Measurements from ENCODE around the gene EPN1. TPM values are rescaled to one million over a fixed set of nuclear protein-coding genes. Genes with fewer than 3 reads are reported as not detected.

Gene EPN1
- total and polyA plus RNA-seq, 11 donors: 125 to 377 (median 188) TPM

GRCh38 chr19:55663846-55664536 is 11.0 kb upstream of the EPN1 start:
- peaks cover 3 to 97% (median 94%) of the 10 kb centered on the region in 9 donors for H3K36me3 ChIP-seq
- H3K9me3 ChIP-seq: no peaks in the 10 kb centered on the region
- WGBS, 4 donors: 82 to 92% (median 89%) methylated on average over 19 to 20 of the region's 20 CpGs
- peaks cover 0 to 39% (median 10%) of the 10 kb centered on the region in 12 donors for H3K4me1 ChIP-seq
- DNase-seq: no peak
- intact Hi-C loops (cut with DNase I): no loop called here
- TF ChIP-seq POLR2A (IDR thresholded peaks at IDR 0.05) (no peak), CTCF (IDR thresholded peaks at IDR 0.05) (no peak)
- H3K27me3 ChIP-seq: no peaks in the 10 kb centered on the region
- ATAC-seq: no peak
- H3K27ac ChIP-seq: no peak overlapping the region
- no peak overlapping the region for H3K4me3 ChIP-seq

- H3K27ac ChIP-seq: no peak overlapping the region
- no peaks in the 10 kb centered on the region for H3K27me3 ChIP-seq
- H3K4me1 ChIP-seq: peaks cover 0 to 31% (median 0%) of the 10 kb centered on the region in 12 donors
- DNase-seq: no peak
- intact Hi-C loops (cut with DNase I): no loop called here
- ATAC-seq: no peak
- TF ChIP-seq CTCF (IDR thresholded peaks at IDR 0.05) (no peak), POLR2A (IDR thresholded peaks at IDR 0.05) (no peak)
- 81 to 89% (median 84%) methylated on average over 12 of the region's 12 CpGs for WGBS, 4 donors
- no peaks in the 10 kb centered on the region for H3K9me3 ChIP-seq
- H3K36me3 ChIP-seq: peaks cover 3 to 94% (median 93%) of the 10 kb centered on the region in 9 donors
- no peak overlapping the region for H3K4me3 ChIP-seq
Observed at GRCh38 chr19:55666343-55667005, 8.6 kb upstream of the EPN1 start.

- peaks cover 0 to 34% (median 0%) of the 10 kb centered on the region in 12 donors for H3K4me1 ChIP-seq
- WGBS, 4 donors: 78 to 91% (median 87%) methylated on average over 2 to 4 of the region's 4 CpGs
- H3K4me3 ChIP-seq: no peak overlapping the region
- no peaks in the 10 kb centered on the region for H3K9me3 ChIP-seq
- no peak overlapping the region for H3K27ac ChIP-seq
- DNase-seq (no peak), ATAC-seq (no peak)
- TF ChIP-seq CTCF (IDR thresholded peaks at IDR 0.05) (no peak), POLR2A (IDR thresholded peaks at IDR 0.05) (no peak)
- no peaks in the 10 kb centered on the region for H3K27me3 ChIP-seq
- intact Hi-C loops (cut with DNase I): no loop called here
- peaks cover 3 to 94% (median 89%) of the 10 kb centered on the region in 9 donors for H3K36me3 ChIP-seq
Observed at GRCh38 chr19:55667006-55667381, 8.0 kb upstream of the EPN1 start.

- Histone ChIP-seq H3K27me3 (no peaks in the 10 kb centered on the region), H3K4me3 (no peak overlapping the region), H3K36me3 (peaks cover 3 to 95% (median 87%) of the 10 kb centered on the region in 9 donors), H3K4me1 (peaks cover 0 to 34% (median 0%) of the 10 kb centered on the region in 12 donors), H3K9me3 (no peaks in the 10 kb centered on the region), H3K27ac (no peak overlapping the region)
- TF ChIP-seq POLR2A (IDR thresholded peaks at IDR 0.05) (no peak), CTCF (IDR thresholded peaks at IDR 0.05) (no peak)
- WGBS, 4 donors: 75 to 89% (median 78%) methylated on average over 9 to 12 of the region's 12 CpGs
- ATAC-seq (no peak), DNase-seq (no peak)
- intact Hi-C loops (cut with DNase I): no loop called here
Observed at GRCh38 chr19:55667511-55667910, 7.5 kb upstream of the EPN1 start.

Data from heart left ventricle (tissue), 16 donors.